ENCODE measurements around the gene SELENOO.

GRCh38 chr22:50259302-50259701 lies 58.5 kb downstream of the SELENOO start:
- TF ChIP-seq POLR2A (IDR thresholded peaks at IDR 0.05) (no peak), CTCF (IDR thresholded peaks at IDR 0.05) (no peak), EP300 (IDR thresholded peaks at IDR 0.05) (no peak)

Data from tibial nerve (tissue), 4 donors.